PC-9 (cell line): ENCODE data around the gene NIBAN1.

ENCODE experiments used
- EZH2 ChIP-seq: fragments of 200-600 bp; sonication (generic); IDR thresholded peaks from 2 replicates; pipeline ENCODE4 v1.8.0; 2017; ENCODE audit warnings: antibody characterized with exemption, low read depth
- TF ChIP-seq, protein P1 (sequence below): fragments of 200-600 bp; sonication (generic); conservative IDR thresholded peaks from 2 replicates; pipeline ENCODE4 v1.6.1; 2017; ENCODE audit warnings: mixed run types, antibody characterized with exemption, mild to moderate bottlenecking, moderate library complexity

DNA sequence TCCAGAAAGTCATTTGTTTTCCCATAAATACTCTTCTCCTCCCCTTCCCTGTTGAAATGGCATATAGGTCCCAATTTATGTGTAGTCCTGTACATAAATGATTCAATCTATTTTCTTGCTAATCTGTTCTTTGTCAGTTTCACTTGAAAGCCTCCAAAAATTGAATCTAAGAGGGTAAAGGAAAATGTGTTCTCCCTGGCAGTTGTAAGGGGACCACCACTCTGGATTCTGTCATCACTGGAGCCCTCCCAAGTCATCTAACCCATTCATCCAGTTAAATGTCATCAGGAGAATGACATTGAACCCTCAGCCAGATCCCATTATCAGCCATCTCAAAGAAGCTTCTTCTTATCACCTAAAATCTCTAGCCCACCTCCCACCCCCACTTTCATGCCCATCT is 36.1 kb upstream of the NIBAN1 start:
- TF ChIP-seq, protein P1, sequence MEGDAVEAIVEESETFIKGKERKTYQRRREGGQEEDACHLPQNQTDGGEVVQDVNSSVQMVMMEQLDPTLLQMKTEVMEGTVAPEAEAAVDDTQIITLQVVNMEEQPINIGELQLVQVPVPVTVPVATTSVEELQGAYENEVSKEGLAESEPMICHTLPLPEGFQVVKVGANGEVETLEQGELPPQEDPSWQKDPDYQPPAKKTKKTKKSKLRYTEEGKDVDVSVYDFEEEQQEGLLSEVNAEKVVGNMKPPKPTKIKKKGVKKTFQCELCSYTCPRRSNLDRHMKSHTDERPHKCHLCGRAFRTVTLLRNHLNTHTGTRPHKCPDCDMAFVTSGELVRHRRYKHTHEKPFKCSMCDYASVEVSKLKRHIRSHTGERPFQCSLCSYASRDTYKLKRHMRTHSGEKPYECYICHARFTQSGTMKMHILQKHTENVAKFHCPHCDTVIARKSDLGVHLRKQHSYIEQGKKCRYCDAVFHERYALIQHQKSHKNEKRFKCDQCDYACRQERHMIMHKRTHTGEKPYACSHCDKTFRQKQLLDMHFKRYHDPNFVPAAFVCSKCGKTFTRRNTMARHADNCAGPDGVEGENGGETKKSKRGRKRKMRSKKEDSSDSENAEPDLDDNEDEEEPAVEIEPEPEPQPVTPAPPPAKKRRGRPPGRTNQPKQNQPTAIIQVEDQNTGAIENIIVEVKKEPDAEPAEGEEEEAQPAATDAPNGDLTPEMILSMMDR, result no peak
- no peak for TF ChIP-seq EZH2
